Measurements from ENCODE around the gene PCTP.

DNA sequence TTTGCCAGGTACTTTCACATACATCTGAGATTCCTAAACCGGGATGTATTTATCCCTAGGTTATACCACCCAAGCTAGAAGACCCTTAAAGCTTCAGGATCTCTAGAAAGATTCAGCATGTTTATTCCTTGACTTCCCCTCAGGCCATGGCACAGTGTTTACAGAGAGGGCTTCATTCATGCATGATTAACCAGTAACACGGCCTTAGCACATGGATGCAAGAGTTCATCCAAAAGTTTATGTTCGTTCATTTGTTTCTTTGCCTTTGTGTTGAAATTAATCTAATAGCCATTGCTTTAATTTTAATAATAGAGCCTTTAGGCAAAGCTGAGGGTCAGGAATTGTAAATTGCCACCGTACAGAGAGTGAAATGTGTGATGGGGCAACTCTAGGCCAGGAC is 13.8 kb downstream of the PCTP start:
- no peak for TF ChIP-seq GATA3 (IDR thresholded peaks at IDR 0.05; ENCODE audit: low read depth, low read length)
- TF ChIP-seq GATA2 (IDR thresholded peaks at IDR 0.05; ENCODE audit: low read depth, low read length): no peak
